ENCODE data around the gene FAM216B. TPM values are rescaled to one million over a fixed set of nuclear protein-coding genes. Genes with fewer than 3 reads are reported as not detected.

Gene FAM216B
- total and polyA plus RNA-seq, 10 of the 15 experiments (the other 5 are each of a cell fraction or from before 2014, with no cell fraction given): not detected

GRCh38 chr13:42807241-42807640, 25.9 kb downstream of the FAM216B start:
- Histone ChIP-seq H3K9ac (ENCODE audit: control insufficient read depth, insufficient read depth, low read length) (no peak overlapping the region), H3K36me3 (ENCODE audit: control insufficient read depth in 2 of 2, insufficient read depth in 2 of 2, low read length in 1 of 2) (no peaks in the 10 kb centered on the region), H3K79me2 (ENCODE audit: control insufficient read depth, insufficient read depth, low read length) (no peaks in the 10 kb centered on the region), H3K4me1 (ENCODE audit: control insufficient read depth, insufficient read depth, low read length) (peaks cover 12% of the 10 kb centered on the region), H3K27ac (ENCODE audit: control insufficient read depth, insufficient read depth) (no peak overlapping the region), H4K20me1 (ENCODE audit: control insufficient read depth, insufficient read depth) (no peaks in the 10 kb centered on the region), H3K4me3 (no peak overlapping the region), H3K4me2 (ENCODE audit: control insufficient read depth, insufficient read depth) (no peak overlapping the region), H3K9me3 (replicated peaks; ENCODE audit: control insufficient read depth, insufficient read depth, low read length) (peaks cover 2% of the 10 kb centered on the region; the same call in 2 of the 3 replicates), H3K27me3 (replicated peaks in 1 of 2; ENCODE audit: control insufficient read depth in 2 of 2, insufficient read depth in 2 of 2, low read length in 1 of 2) (no peaks in the 10 kb centered on the region), H2AFZ (ENCODE audit: control insufficient read depth, low read depth, low read length) (no peak overlapping the region)
- ChIA-PET CTCF (interaction anchor here (0.6 kb wide), 1 partner anchor 45 kb away, joined by 3 read pairs; no protein-coding TSS in a partner anchor), SMC1A (ENCODE audit: uncharacterized antibody, unreplicated experiment) (interaction anchor here (1.8 kb wide), 1 partner anchor 18 kb away, joined by 4 read pairs; no protein-coding TSS in a partner anchor), POLR2A (interaction anchor here (0.7 kb wide), 1 partner anchor 619 kb away, joined by 3 read pairs; no protein-coding TSS in a partner anchor), RAD21 (ENCODE audit: unreplicated experiment) (no interaction called here)
- WGBS (ENCODE audit: insufficient coverage, insufficient replicate concordance, low lambda C conversion rate, missing lambda C conversion rate): 21% methylated on average over 2 of the region's 2 CpGs
- no TSS peak for BruUV-seq (replicated peaks)
- intact Hi-C loops (cut with micrococcal nuclease; ENCODE audit: unreplicated experiment): no loop called here
- DNase-seq (ENCODE audit: low read depth, low spot score): no peak
- in situ Hi-C loops (cut with MboI): no loop called here
- no peak for ATAC-seq
- no peak for FAIRE-seq
- TF ChIP-seq POLR2AphosphoS5 (IDR thresholded peaks at IDR 0.05; ENCODE audit: low read length): no peak
- TF ChIP-seq FOS (IDR thresholded peaks at IDR 0.05; ENCODE audit: borderline replicate concordance, extremely low read depth, insufficient read length): no peak
- no peak for TF ChIP-seq NR2F1 (conservative IDR thresholded peaks at IDR 0.05)
- TF ChIP-seq BRCA1 (IDR thresholded peaks at IDR 0.05; ENCODE audit: low read depth, low read length): no peak
- no peak for TF ChIP-seq EP300 (IDR thresholded peaks at IDR 0.05; ENCODE audit: borderline replicate concordance in 1 of 2, control insufficient read depth in 1 of 2, low read depth in 2 of 2, low read length in 2 of 2)
- no peak for TF ChIP-seq E4F1 (IDR thresholded peaks at IDR 0.05; ENCODE audit: borderline replicate concordance, partially characterized antibody)
- TF ChIP-seq SPI1 (IDR thresholded peaks at IDR 0.05; ENCODE audit: borderline replicate concordance, insufficient read depth, low read depth, low read length): no peak
- TF ChIP-seq NR2C2 (IDR thresholded peaks at IDR 0.05; ENCODE audit: borderline replicate concordance, control insufficient read depth, insufficient read length, low read depth): no peak
- TF ChIP-seq FOXK2 (IDR thresholded peaks at IDR 0.05): no peak
- TF ChIP-seq MTA2 (IDR thresholded peaks at IDR 0.05; ENCODE audit: low read depth): no peak
- TF ChIP-seq SMAD1 (IDR thresholded peaks at IDR 0.05; ENCODE audit: low read depth, partially characterized antibody): no peak
- TF ChIP-seq PRDM15 (CRISPR knock-in tag; IDR thresholded peaks at IDR 0.05): no peak
- no peak for TF ChIP-seq CHD4 (IDR thresholded peaks at IDR 0.05)
- TF ChIP-seq MTA3 (IDR thresholded peaks at IDR 0.05; ENCODE audit: borderline replicate concordance, low read length): no peak
- no peak for TF ChIP-seq BCLAF1 (IDR thresholded peaks at IDR 0.05)

Data from GM12878 (cell line).